NCI-H526 treated with DMSO at 0.1 percent for 48 hours (cell line): ENCODE data around the gene RPS8.
"Not testable (repeated sequence)": the region's sequence is repeated elsewhere in the genome, so short reads cannot be mapped to it uniquely, and the experiment has no call there.

ENCODE experiments used
- DNase-seq: peaks from one replicate; lab custom pipeline; 2025; lab: John Stamatoyannopoulos, UW

RPS8 gene

DNA sequence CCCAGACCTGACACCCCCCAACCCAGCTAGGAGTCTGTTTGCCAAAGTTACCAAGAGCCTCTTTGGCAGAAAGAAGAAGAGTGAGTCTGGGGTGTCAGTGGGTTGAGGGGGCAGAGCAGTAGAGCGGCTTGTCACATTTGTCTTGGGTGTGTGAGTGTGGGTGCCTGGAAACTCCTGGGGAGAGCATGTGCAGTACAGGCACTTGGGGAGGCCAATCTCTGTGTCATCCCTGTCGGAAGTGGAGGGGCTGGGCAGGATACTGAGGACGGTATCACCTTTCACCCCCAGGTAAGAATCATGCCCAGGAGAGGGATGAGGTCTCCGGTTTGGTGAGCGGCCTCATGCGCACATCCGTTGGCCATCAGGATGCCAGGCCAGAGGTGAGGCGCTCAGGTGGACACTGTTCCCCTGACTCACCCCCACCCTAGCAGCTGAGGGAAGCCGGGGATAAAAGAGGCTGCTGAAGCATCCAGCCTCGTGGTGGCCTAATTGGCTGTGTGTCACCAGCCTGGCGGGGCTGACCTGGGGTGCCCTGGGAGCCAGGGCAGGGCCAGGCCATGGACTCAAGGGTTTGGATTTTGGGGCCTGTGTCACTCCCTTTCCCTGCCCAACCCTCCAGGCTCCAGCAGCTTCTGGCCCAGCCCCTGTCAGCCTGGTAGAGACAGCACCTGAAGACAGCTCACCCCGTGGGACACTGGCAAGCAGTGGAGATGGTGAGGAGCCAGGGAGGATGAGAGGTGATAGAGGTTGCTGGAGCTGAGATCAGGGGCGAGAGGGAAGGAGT, 28.2 kb downstream of the RPS8 start:
- no peak for DNase-seq

DNA sequence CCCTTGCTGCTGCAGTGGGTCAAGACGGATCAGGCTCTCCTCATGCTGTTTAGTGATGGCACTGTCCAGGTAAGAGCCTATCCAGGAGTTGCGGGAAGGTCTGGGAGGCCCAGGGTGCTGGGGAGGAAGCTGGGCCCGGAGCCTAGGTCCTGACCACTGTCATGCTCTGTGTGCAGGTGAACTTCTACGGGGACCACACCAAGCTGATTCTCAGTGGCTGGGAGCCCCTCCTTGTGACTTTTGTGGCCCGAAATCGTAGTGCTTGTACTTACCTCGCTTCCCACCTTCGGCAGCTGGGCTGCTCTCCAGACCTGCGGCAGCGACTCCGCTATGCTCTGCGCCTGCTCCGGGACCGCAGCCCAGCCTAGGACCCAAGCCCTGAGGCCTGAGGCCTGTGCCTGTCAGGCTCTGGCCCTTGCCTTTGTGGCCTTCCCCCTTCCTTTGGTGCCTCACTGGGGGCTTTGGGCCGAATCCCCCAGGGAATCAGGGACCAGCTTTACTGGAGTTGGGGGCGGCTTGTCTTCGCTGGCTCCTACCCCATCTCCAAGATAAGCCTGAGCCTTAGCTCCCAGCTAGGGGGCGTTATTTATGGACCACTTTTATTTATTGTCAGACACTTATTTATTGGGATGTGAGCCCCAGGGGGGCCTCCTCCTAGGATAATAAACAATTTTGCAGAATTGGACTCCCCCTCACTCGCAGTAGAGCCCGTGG, 30.1 kb downstream of the RPS8 start:
- no peak for DNase-seq

DNA sequence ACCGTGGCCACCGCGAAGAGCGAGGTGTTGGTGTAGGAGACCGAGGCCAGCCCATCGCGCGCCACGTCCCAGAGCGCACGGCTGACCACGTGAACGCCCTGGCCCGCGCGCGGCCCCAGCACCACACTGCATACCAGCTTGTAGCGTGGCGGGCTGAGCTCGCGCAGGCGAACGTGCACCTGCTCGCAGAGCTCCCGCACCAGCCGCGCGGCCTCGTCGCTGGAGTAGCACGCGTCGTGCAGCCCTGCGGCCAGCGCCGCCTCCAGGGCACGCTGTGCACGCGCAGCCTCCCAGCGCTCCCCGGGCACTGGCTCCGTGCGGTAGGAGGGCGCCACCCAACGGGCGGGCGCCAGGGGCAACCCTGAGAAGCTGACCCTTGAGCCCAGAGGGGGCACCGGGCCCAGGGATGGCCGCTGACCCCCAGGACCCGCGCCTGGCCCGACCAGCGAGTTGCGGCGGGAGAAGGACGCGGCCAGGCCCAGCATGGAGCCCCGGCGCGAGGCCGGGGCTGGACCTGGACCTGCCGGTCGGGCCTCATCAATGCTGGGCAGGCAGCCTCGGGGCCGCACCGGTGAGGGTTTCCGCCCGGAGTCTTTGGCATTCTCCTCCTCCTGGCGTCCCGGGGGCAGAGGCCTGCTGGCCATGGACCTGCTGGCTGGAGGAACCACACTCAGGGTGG, 30.8 kb downstream of the RPS8 start:
- DNase-seq, result no peak

DNA sequence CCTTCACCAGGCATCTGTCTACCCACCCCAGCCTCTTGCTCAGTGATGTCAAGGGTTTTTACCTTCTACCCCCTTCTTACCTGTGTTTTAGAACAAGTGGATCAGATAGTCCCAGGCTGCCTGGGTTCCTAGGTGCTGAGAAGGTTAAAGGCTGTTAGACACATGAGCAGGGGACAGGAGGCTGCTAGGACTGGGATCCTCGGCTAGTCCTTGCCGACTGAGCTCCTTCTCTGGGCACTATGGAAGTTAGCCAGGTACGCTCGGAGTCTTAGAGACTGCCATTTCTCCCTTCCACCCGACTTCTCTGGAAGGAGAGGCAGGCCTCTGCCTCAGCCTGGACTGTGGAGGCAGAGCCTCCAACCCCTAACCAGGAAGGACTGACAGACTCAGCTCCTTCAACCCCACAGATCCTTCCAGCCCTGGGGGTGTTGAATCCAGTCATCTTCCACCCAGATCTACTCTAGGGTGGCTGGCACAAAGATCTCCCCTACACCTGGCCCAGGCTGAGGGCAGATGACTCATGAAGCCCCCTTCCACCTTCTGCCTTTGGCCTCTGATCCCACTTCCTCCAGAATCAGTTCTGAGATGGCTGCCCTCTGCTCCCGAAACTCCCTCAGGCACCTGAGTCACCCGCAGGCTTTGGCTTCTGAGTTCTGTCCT, 31.5 kb downstream of the RPS8 start, which contains the start of gene DYNLT4:
TSS of gene DYNLT4 (minus strand) at position 648 of the 660 bp plus-strand sequence. CDS start 683 bp downstream, outside the sequence.
- no peak for DNase-seq

DNA sequence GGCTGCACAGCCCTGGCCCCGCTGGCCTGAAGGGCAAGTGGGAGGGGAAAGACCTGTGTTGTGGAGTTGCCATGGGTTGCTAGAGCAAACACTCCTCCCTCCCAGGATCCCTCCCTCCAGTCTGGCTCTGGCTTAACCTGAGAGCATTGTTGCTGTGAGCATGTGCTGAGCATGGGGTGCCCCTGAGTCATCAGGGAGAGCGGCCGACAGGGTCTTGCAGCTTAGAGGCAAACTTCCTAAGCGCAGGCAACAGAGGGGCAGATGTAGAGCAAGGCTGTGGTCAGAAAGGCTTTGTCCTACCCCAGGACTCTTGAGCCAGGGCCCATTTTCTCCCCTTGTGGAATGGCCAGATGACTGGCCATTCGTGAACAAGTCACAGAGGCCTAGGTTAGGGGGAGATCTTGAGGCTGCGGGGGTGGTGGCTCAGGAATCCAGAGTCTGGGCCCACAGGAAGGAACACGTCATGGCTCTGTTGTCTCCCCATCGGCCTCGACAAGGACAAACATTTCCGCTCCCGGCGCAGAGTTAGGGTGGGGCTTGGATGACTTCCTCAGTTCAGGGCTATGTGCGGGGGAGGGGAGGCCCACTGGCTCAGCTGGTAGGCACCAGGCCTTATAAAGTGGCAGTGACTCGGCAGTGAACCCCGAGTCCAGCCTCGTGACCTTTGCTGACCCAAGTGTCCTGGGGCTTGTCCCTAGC, 32.2 kb downstream of the RPS8 start:
- DNase-seq, result no peak

DNA sequence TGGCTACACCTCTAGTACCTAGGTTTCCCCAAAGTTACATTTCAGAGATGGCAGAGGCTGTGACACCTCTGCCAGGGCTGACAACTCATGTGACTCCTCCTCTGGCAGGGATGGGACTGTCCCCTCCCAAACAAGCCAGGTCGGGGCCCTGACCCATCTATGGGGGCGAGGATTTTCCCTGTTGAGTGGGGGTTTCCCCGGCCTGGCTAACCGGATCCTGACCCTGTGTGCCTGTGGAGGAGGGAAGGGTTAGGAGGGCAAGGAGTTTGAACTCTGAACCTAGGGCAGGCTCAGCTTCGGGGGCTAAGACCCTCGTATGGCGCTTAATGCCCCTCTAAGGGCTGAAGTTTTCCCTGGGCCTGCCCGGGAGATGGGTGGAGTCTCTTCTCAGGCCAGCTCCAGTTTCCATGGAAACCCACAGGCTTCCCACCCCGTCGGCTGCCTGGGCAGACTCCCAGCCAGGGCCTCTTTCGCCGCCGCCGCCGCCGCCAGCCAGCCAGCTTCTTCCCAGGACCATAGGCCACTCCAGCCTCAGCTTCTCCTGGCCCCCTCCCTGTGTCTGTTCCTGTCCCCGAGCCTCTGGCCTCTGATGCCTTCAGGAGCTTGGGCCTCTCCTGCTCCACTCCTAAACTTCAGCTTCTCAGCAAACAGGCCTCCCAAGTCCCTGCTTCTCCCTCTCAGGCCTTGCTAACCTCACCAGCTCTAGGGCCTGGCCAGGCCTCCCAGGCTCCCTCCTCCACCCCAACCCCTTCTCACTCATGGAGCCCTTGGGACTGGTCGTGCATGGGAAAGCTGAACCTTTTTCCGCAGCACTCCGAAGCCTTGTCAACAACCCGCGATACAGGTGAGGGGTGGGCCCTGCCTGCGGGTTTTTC, 33.0 kb downstream of the RPS8 start, which contains the start of gene BTBD19:
TSS of gene BTBD19 (plus strand) at position 461 of the 875 bp plus-strand sequence. CDS start at position 759, 298 bp downstream.
- DNase-seq, result no peak

DNA sequence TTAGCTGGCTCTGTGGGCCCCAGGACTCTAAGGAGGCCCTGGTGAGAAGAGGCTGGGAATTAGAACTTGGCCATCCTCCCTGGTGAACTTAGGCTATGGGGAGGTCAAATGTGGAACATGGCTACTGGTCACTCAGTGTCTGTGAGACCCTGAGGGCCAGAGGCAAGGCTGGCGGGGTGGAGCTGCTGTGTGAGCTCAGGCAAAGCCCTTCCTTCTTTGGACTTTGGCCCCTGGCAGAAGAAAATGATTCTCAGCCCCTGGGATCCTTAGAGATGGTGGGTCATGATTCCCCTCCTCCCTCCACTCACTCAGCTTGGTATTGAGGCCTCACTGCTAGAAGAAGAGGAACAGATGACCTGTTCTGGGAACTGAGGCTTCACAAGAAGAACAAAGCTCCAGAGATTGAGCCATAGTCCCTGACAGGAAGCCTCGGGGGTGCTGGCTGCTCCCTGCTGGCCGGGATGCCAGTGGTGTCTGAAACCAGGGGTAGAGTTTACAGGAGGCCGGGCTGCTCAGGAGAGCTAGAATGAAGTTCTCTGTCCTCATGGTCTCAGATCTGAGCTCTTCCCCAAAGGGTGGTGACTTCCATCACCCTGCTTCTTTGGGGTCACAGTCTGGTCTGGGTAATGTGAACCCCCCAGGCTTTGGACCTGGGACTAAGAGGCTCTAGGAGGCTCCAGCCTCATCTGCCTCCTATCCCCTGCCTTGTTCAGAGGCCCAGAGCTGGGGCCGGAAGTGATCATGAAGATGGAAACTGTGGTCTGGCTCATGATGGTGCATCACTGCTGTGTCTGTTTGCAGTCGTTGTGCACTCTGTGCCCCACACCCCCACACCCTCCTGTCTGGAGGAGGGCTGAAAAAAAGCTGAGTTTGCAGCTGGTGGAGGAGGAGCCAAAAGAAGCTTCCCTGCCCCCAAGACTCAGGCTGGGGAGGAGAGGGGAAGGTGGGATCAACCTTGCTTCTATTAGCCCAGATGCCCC, 33.9 kb downstream of the RPS8 start:
- no peak for DNase-seq

DNA sequence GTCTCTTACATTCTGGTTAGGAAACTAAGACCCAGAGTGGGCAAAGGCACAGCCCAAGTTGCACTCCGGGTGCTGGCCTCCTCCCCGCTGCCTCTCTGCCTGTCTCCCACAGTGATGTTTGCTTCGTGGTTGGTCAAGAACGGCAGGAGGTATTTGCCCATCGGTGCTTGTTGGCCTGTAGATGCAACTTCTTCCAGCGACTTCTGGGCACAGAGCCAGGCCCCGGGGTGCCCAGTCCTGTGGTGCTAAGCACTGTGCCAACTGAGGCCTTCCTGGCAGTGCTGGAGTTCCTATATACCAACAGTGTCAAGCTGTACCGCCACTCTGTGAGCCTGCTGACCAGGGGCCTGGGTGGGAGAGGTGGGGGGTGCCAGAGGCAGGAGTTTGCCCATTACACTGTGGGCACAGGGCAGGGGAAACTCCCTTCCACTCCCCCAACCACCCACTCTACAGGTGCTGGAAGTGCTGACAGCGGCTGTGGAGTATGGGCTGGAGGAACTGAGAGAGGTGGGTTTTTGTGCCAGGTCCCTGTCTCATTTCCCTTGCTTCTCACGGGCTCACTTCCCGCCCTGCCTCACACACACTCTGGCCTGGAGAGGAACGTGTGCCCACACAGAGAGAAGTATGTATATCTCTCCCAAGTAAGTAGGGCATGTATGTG, 34.9 kb downstream of the RPS8 start:
- DNase-seq, result no peak

DNA sequence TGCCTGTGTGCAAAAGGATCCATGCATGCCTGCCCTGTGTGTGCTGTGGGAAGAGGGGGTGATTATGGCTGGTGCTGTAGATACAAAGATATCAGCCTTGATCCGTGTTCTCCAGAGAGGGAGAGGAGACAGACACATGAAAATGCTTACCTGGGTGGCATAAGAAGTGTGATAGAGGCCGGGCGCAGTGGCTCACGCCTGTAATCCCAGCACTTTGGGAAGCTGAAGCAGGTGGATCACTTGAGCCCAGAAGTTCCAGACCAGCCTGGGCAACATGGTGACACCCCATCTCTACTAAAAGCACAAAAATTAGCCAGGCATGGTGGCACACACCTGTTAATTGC, 35.4 kb downstream of the RPS8 start:
- not testable (repeated sequence) for DNase-seq

DNA sequence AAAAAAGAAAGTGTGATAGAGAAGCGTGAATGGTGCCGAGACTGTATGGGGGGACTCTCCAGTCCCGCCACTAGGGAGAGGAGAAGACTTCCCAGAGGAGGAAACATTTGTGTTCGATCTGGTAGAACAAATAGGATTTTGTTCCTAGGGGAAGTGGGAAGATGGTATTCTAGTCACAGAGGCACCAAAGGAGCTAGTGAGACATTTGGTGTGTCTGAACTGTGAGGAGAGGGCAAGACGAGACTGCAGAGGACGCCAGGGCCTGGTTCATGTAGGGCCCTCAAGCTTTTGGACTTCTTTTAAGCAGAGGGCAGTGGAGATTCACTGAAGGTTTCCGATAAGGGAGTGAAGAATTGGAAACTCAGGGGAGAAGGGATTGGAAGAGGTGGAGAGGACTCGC, 35.9 kb downstream of the RPS8 start:
- no peak for DNase-seq

DNA sequence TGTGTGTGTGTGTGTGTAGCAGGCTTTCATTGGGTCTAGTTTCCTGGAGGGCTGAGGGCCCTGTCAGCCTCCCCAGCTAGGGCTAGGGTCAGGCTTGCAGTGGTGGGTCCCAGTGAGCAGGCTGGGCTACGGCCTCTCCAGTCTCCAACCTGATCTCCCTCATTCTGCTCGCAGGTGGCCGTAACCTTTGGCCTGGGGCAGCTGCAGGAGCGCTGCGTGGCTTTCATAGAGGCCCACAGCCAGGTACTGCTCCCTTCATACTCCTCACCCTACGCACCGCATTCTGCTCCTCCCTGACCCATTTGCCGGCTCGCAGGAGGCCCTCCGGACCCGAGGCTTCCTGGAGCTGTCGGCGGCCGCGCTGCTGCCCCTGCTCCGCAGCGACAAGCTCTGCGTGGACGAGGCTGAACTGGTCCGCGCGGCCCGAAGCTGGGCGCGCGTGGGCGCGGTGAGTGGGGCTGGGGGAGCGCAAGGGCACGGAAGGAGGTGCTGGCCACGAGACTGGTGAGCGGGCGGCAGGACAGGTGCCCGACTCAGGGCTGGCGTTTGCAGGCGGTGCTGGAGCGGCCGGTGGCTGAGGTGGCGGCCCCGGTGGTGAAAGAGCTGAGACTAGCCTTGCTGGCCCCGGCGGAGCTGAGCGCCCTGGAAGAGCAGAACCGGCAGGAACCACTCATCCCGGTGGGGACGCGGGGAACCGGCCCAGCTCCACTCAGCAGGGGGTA, 37.6 kb downstream of the RPS8 start:
- DNase-seq, result no peak

DNA sequence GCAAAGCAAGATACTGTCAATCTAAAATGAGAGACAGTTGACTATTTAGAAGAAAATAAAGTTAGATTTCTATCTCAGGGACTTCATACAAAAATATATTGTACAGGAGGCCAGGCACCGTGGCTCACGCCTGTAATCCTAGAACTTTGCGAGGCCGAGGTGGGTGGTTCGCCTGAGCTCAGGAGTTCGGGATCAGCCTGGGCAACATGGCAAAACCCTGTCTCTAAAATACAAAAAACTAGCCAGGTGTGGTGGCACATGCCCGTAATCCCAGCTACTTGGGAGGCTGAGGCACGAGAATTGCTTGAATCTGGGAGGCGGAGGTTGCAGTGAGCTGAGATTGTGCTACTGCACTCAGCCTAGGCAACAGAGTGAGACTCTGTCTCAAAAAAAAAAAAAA, 40.6 kb downstream of the RPS8 start:
- DNase-seq, result not testable (repeated sequence)

DNA sequence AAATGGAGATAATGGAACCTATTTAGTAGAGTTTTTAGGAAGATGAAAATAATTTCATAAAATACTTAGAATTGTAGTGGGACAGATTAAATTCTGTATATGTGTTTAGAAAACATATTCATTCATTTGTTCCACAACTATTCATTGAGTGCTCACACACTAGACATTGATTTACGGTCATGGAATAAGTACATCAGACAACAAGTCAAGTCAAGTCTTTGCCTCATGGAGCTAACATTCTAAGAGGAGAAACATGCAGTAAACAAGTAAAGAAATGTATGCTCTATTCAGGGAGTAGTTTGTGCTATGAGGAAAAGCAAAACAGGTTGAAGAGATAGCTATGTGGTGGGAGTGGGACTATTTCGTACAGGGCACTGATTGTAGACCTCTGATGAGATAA, 42.0 kb downstream of the RPS8 start:
- no peak for DNase-seq

DNA sequence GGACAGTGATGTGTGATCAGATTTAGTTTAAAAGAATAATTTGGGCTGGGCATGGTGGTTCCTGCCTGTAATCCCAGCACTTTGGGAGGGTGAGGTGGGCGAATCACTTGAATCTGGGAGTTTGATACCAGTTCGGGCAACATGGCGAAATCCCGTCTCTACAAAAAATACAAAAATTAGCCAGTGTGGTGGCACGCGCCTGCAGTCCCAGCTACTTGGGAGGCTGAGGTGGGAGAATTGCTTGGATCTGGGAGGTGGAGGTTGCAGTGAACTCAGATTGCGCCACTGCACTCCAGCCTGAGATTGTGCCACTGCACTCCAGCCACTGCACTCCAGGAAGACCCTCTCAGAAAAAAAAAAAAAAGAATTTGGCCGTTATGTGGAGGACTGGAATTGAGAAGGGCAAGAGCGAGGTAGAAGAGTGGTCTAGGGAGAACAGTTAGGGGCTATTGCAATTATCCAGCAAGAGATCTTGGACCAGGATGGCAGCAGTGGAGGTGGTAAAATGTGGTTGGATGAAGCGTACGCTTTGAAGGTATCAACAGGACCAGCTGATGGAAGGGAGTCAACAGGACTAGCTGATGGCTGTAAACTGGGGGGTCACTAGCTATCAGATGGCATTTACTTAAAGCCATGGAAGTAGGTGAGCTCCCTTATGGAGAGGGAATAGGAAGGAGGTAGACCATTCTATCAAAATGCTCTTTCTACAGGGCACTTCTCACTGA, 42.6 kb downstream of the RPS8 start:
- DNase-seq, result no peak

DNA sequence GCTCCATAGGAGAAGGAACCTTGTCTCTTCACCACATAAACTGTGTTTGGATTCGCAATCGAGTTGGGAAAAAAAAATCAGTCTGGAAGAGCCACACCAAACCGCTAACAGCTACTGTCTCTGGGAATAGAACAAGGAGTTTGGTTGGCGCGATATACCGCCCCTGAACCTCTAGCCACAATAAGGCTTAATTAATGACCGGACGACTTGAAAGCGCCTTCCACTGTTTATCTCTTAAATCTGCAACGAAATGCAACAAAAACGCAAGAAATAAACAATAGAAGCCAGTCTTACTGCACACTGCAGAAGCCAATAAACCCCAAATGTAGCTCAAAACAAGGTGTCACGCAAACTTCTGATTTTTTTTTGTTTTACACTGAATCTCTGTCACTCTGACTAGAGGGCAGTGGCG, 43.9 kb downstream of the RPS8 start:
- DNase-seq, result peak; percentile 98

DNA sequence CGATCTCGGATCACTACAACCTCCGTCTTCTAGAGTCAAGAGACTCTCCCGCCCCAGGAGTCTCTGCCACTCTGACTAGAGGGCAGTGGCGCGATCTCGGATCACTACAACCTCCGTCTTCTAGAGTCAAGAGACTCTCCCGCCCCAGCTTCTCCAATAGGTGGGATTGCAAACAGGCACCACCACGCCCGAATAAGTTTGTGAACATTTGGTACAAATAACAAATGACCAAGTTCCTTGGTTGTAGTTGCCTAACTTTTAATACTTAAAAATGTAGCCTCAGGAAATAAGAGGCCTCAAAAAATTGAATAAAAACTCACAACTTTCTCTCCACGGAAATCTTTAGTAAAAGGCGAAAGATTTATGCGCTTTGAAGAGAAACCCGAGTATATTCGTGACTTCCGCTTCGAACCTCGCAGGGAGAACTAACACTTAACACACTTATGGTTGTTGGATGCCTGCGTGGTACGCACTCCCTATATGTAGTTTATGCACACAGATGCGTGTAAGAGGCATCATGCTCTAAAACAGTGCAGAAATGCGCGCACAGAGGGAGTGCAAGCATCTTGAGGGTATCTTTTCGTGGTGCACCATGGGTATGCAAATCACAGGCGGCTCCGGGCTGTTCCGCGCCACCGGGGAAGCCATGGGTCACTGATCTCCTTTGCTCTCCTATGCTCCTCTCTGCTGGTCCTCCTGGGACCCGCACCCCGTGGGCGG, 44.4 kb downstream of the RPS8 start:
- DNase-seq, result peak; percentile 98
